ENCODE data around the gene CGB2. TPM values are rescaled to one million over a fixed set of nuclear protein-coding genes. Genes with fewer than 3 reads are reported as not detected.

CGB2 gene
- polyA plus RNA-seq, 1 donor from 2014 or later, result not detected

DNA sequence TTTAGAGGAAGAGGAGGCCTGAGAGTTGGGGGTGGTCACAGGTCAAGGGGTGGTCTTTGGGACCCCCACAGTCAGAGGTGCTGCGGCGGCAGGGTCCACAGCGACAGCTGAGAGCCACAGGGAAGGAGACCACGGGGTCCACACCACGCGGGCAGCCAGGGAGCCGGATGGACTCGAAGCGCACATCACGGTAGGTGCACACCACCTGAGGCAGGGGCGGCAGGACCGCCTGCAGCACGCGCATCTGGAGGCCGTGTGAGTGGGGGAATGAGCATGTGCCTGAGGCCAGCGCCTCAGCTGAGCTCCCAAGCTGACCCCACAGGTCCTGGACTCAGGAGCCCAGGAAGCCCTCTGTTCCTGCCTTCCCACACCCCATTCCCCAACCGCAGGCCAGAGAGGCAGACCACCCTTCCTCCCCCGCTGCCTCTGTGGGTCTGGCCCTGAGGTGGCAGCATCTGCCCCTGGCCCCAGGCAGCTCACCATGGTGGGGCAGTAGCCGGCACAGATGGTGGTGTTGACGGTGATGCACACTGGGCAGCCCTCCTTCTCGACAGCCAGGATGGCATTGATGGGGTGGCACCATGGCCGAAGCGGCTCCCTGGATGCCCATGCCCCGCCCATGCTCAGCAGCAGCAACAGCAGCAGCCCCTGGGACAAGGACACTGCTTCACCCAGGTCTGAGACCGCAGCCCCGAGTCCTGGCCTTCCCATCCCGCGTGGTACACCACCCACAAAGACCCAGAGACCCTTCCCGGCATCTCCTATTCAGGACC lies 15.4 kb upstream of the CGB2 start:
- TF ChIP-seq TAF1 (IDR thresholded peaks at IDR 0.05; ENCODE audit: low read depth) (no peak), EP300 (conservative IDR thresholded peaks at IDR 0.05; ENCODE audit: poor library complexity, severe bottlenecking) (no peak)
- TF ChIP-seq, protein P1, sequence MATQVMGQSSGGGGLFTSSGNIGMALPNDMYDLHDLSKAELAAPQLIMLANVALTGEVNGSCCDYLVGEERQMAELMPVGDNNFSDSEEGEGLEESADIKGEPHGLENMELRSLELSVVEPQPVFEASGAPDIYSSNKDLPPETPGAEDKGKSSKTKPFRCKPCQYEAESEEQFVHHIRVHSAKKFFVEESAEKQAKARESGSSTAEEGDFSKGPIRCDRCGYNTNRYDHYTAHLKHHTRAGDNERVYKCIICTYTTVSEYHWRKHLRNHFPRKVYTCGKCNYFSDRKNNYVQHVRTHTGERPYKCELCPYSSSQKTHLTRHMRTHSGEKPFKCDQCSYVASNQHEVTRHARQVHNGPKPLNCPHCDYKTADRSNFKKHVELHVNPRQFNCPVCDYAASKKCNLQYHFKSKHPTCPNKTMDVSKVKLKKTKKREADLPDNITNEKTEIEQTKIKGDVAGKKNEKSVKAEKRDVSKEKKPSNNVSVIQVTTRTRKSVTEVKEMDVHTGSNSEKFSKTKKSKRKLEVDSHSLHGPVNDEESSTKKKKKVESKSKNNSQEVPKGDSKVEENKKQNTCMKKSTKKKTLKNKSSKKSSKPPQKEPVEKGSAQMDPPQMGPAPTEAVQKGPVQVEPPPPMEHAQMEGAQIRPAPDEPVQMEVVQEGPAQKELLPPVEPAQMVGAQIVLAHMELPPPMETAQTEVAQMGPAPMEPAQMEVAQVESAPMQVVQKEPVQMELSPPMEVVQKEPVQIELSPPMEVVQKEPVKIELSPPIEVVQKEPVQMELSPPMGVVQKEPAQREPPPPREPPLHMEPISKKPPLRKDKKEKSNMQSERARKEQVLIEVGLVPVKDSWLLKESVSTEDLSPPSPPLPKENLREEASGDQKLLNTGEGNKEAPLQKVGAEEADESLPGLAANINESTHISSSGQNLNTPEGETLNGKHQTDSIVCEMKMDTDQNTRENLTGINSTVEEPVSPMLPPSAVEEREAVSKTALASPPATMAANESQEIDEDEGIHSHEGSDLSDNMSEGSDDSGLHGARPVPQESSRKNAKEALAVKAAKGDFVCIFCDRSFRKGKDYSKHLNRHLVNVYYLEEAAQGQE (IDR thresholded peaks at IDR 0.05; ENCODE audit: borderline replicate concordance), result no peak
- no peak overlapping the region for H3K27ac ChIP-seq (ENCODE audit: low read length)
- no peaks in the 10 kb centered on the region for H3K9me2 ChIP-seq (ENCODE audit: insufficient read depth, low read length)
- H3K4me2 ChIP-seq (ENCODE audit: low read length), result no peak overlapping the region
- no peaks in the 10 kb centered on the region for H3K36me3 ChIP-seq (ENCODE audit: insufficient read depth, low read length)
- H3K79me2 ChIP-seq (replicated peaks; ENCODE audit: insufficient read depth, low read length), result no peaks in the 10 kb centered on the region
- H3F3A ChIP-seq (ENCODE audit: insufficient read depth, low read length, poor library complexity, severe bottlenecking), result no peaks in the 10 kb centered on the region
- H3K27me3 ChIP-seq (ENCODE audit: insufficient read depth, low read depth, low read length), result peaks cover 13% of the 10 kb centered on the region
- no peak overlapping the region for H2AFZ ChIP-seq (ENCODE audit: low read depth, low read length)
- H3K9ac ChIP-seq (ENCODE audit: low read length), result no peak overlapping the region
- no peak overlapping the region for H3K4me3 ChIP-seq (ENCODE audit: low read length)
- no peaks in the 10 kb centered on the region for H4K20me1 ChIP-seq (ENCODE audit: insufficient read depth)
- no peaks in the 10 kb centered on the region for H3K9me3 ChIP-seq (ENCODE audit: low read length)

DNA sequence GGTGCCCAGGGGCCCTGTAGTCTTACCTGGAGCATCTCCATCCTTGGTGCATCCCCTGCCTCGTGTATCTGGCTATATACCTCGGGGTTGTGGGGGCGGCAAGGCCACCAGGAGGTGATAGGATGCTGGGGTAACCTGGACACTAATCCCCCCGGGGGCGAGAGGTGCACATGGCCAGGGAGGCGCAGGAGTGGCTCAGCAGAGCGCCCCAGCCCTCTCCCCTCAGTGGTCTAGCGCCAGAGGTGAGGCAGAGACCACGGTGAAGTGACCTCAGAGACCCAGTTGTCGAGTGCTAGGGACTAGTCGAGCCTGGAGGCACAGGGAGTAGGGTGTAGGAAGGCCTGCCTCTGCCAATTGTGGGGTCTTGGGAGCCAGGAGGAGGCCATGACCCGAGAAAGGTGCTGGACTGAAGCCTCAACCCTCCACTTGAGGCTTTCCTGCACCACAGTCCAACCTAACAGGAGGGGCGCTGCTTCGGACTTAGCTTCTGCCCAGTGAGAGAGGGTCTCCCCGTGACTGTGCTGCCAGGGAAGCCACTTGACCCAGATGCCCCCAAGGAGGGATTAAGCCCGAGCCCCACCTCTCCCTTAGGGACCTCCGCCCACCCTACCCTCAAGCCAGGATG lies 14.5 kb upstream of the CGB2 start, which contains the start of gene LHB:
Gene LHB, minus strand, starts transcription at position 51 of the 625 bp plus-strand sequence. Its CDS starts 10 bp downstream, at position 41.
- peaks cover 13% of the 10 kb centered on the region for H3K27me3 ChIP-seq (ENCODE audit: insufficient read depth, low read depth, low read length)
- H3K4me2 ChIP-seq (ENCODE audit: low read length), result no peak within 1 kb of the TSS
- H3K9ac ChIP-seq (ENCODE audit: low read length), result no peak within 1 kb of the TSS
- H3K9me2 ChIP-seq (ENCODE audit: insufficient read depth, low read length), result no peaks in the 10 kb centered on the region
- no peaks in the 10 kb centered on the region for H3F3A ChIP-seq (ENCODE audit: insufficient read depth, low read length, poor library complexity, severe bottlenecking)
- no peak within 1 kb of the TSS for H2AFZ ChIP-seq (ENCODE audit: low read depth, low read length)
- H3K79me2 ChIP-seq (replicated peaks; ENCODE audit: insufficient read depth, low read length), result no peaks in the 10 kb centered on the region
- no peak within 1 kb of the TSS for H3K27ac ChIP-seq (ENCODE audit: low read length)
- no peaks in the 10 kb centered on the region for H4K20me1 ChIP-seq (ENCODE audit: insufficient read depth)
- H3K4me3 ChIP-seq (ENCODE audit: low read length), result no peak within 1 kb of the TSS
- no peak for TF ChIP-seq TAF1 (IDR thresholded peaks at IDR 0.05; ENCODE audit: low read depth)
- no peak for TF ChIP-seq MXI1 (conservative IDR thresholded peaks at IDR 0.05; ENCODE audit: poor library complexity, severe bottlenecking)
- TF ChIP-seq, protein P1 (IDR thresholded peaks at IDR 0.05; ENCODE audit: borderline replicate concordance), result no peak
- no peak for TF ChIP-seq RAD21 (conservative IDR thresholded peaks at IDR 0.05)
- no peak for TF ChIP-seq EZH2 (IDR thresholded peaks at IDR 0.05; ENCODE audit: borderline replicate concordance, insufficient read depth, low read length, poor library complexity, severe bottlenecking)
- TF ChIP-seq SMC3 (conservative IDR thresholded peaks at IDR 0.05; ENCODE audit: poor library complexity), result no peak
- TF ChIP-seq POLR2AphosphoS5 (IDR thresholded peaks at IDR 0.05), result no peak
- TF ChIP-seq, protein P2, sequence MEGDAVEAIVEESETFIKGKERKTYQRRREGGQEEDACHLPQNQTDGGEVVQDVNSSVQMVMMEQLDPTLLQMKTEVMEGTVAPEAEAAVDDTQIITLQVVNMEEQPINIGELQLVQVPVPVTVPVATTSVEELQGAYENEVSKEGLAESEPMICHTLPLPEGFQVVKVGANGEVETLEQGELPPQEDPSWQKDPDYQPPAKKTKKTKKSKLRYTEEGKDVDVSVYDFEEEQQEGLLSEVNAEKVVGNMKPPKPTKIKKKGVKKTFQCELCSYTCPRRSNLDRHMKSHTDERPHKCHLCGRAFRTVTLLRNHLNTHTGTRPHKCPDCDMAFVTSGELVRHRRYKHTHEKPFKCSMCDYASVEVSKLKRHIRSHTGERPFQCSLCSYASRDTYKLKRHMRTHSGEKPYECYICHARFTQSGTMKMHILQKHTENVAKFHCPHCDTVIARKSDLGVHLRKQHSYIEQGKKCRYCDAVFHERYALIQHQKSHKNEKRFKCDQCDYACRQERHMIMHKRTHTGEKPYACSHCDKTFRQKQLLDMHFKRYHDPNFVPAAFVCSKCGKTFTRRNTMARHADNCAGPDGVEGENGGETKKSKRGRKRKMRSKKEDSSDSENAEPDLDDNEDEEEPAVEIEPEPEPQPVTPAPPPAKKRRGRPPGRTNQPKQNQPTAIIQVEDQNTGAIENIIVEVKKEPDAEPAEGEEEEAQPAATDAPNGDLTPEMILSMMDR (IDR thresholded peaks at IDR 0.05; ENCODE audit: poor library complexity, severe bottlenecking), result no peak
- no peak for TF ChIP-seq EP300 (conservative IDR thresholded peaks at IDR 0.05; ENCODE audit: poor library complexity, severe bottlenecking)
- no peaks in the 10 kb centered on the region for H3K9me3 ChIP-seq (ENCODE audit: low read length)
- H3K36me3 ChIP-seq (ENCODE audit: insufficient read depth, low read length), result no peaks in the 10 kb centered on the region
